Ovary (tissue), 3 donors: ENCODE data around the gene SHROOM3.

Experiments used
- CTCF ChIP-seq, 3 donors: fragments of 450-650 bp in 2 of 3; fragments of 200-600 bp in 1 of 3; IDR thresholded peaks; one replicate each; pipeline versions ENCODE4 v1.5.1 to v1.8.0; 2016 to 2022; ENCODE audit warnings: antibody characterized with exemption in 3 of 3, mild to moderate bottlenecking in 1 of 3
- EP300 ChIP-seq: sonication (generic); formaldehyde crosslinking; IDR thresholded peaks from one replicate; pipeline ENCODE4 v1.6.1; 2017; ENCODE audit warnings: antibody characterized with exemption
- donor health status: DM: no; HTN: no; CAD: no.

GRCh38 chr4:76407440-76408119 is 27.4 kb upstream of the SHROOM3 start:
- TF ChIP-seq CTCF (IDR thresholded peaks at IDR 0.05) (no peak), EP300 (no peak)
